GM15510 (cell line): Measurements from ENCODE around the gene TBC1D2B.

Experiments
- POLR2A ChIP-seq: IDR thresholded peaks from 3 replicates; pipeline ENCODE4 v1.6.1; 2011; ENCODE audit warnings: borderline replicate concordance; ENCODE audit not compliant: insufficient read length; ENCODE audit errors: extremely low read depth

TBC1D2B gene

GRCh38 chr15:78083186-78083585 lies 5.7 kb upstream of the TBC1D2B start:
- TF ChIP-seq POLR2A: no peak

- no peak for TF ChIP-seq POLR2A
These were observed 5.2 kb upstream of the TBC1D2B start for GRCh38 chr15:78082743-78083110.

- TF ChIP-seq POLR2A: no peak
These were observed 4.7 kb upstream of the TBC1D2B start for GRCh38 chr15:78082106-78082742.

- no peak for TF ChIP-seq POLR2A
These were observed 2.6 kb upstream of the TBC1D2B start for GRCh38 chr15:78080088-78080460.

GRCh38 chr15:78079298-78080087 lies 2.0 kb upstream of the TBC1D2B start:
- TF ChIP-seq POLR2A: no peak

GRCh38 chr15:78077871-78078210 lies 330 bp upstream of the TBC1D2B start:
- TF ChIP-seq POLR2A: no peak

GRCh38 chr15:78076231-78077052 lies 1.1 kb downstream of the TBC1D2B start:
- TF ChIP-seq POLR2A: no peak

GRCh38 chr15:78075490-78076230 lies 1.9 kb downstream of the TBC1D2B start:
- no peak for TF ChIP-seq POLR2A

GRCh38 chr15:78073046-78073787 lies 4.3 kb downstream of the TBC1D2B start:
- TF ChIP-seq POLR2A: no peak

- no peak for TF ChIP-seq POLR2A
These were observed 5.2 kb downstream of the TBC1D2B start for GRCh38 chr15:78072080-78072892.

GRCh38 chr15:78071383-78071782 lies 6.1 kb downstream of the TBC1D2B start:
- TF ChIP-seq POLR2A: no peak

- TF ChIP-seq POLR2A: no peak
These were observed 7.3 kb downstream of the TBC1D2B start for GRCh38 chr15:78070049-78070700.
